Muscle of arm (tissue), 12 donors: ENCODE results near the gene DHRS12. TPM values are rescaled to one million over a fixed set of nuclear protein-coding genes. Genes with fewer than 3 reads are reported as not detected.

Source experiments
- DNase-seq: peaks from one replicate; pipeline ENCODE4 v3.0.0-alpha.2; 2013
- polyA plus RNA-seq, 12 donors: library from polyadenylated mRNA; unstranded; fragments of 120-200 nt; gene quantifications; one replicate each; pipeline ENCODE4 v1.2.1, GENCODE V29; 2013; ENCODE audit not compliant: insufficient read length in 12 of 12

DHRS12 gene
- polyA plus RNA-seq, 12 donors = 9.6 to 18.0 (median 14.5) TPM; not detected in 2

GRCh38 chr13:51783428-51784094 is 20.4 kb downstream of the DHRS12 start:
- DNase-seq = no peak

GRCh38 chr13:51782026-51782710 is 21.8 kb downstream of the DHRS12 start:
- DNase-seq = no peak

- DNase-seq = no peak
Observed at GRCh38 chr13:51781246-51782022, 22.5 kb downstream of the DHRS12 start.

DNA sequence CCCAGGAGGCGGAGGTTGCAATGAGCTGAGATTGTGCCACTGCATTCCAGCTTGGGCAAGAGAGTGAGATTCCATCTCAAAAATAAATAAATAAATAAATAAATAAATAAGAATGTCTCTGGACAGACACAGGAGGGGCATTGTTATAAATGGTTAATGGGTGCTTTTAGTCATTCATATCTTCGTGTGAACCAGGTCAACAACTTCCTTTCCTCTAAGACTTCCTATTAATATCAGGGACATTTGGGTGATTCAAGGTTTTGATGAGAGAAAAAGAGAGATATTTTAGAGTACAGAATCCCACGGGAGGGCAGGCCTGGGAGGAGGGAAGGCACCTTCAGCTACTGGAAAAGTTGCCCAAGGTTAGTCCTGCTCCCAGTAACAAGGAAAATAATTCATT is 23.9 kb downstream of the DHRS12 start:
- no peak for DNase-seq

DNA sequence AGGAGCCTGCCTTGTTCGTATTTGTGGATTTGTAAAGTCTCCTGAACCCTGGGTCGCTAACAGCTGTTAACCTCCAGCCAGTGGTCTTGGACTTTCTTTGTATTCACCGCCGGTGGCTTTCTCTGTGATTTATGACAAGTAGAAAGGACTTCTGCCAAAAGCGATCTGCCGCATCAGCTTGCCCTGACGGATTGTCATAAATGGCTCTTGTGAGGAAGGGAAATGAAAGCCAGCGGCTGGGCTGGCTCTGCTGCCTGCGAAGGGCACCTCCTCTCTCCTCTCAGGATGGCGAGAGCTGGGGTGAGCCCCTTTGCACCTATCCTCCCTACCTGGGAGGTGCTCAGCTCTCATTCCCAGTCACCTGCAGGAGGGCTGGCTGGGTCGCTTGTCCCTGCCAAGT is 25.6 kb downstream of the DHRS12 start:
- no peak for DNase-seq

DNA sequence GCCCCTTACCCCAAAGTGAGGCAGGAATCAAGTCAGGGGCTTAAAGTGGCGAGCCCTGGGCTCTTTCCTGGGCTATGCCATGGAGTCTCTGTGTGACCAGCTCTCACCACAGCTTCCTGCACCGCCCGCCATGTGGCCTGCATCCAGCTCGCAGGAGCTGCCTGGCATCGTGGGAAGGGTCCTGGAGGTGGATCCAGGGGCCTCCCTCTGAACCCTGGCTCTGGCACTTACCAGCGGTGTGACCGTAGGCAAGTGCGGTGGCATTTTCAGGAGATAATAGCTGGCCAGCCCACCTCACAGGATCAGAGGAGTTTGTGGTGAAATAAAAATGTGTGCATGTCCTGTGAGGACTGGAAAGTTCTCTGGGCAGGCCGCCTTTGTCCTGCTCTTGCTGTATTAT is 26.0 kb downstream of the DHRS12 start:
- DNase-seq = no peak

DNA sequence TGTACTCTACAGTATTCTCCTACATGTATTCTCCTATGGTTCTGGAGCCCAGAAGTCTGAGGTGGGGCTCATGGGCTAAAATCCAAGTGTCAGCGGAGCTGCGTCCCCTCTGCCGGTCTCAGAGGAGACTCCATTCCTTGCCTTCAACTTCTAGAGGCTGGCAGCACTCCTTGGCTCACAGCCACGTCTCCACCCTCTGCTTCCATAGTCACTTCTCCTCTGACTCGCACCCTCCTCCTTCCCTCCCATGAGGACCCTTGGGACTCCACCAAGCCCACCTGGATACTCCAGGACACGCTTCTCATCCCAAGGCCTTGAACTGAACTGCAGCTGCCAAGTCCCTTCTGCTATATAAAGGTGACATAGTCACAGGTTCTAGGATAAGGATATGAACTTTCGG is 27.8 kb downstream of the DHRS12 start:
- no peak for DNase-seq

- DNase-seq = no peak
Observed at GRCh38 chr13:51773515-51773914, 30.4 kb downstream of the DHRS12 start.

DNA sequence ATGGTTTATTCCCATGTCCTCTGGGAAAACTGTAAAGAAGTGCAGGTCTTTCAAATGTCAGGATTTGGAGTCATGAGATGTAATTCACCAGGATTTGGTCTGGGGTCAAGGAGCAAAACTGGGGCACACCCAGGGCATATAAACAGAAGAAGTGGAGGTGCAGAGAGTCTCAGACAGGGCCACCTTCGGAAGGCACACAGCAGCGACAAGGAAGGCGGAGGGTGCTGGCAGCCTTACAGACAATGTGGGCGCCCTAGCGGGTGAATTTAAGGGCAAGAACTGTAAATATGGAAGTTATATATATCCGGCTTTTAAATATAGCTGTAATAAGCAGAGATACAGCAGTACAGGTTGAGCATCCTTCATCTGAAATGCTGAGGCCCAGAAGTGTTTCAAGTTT is 31.2 kb downstream of the DHRS12 start:
- DNase-seq = no peak

DNA sequence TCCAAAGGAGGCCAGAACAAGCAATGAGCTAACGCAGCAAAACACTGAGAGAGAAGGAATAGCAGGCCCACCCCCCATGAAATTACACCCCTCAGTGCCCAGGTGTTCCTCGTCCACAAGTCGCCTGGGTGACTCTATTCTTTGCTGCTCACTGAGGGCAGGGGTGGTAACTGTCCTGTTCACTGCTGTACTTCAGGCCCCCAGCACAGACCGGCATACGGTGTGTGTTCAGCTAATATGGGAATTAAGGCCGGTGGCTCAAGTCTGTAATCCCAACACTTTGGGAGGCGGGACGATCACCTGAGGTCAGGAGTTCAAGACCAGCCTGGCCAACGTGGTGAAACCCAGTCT is 31.9 kb downstream of the DHRS12 start:
- no peak for DNase-seq

- DNase-seq = no peak
Observed at GRCh38 chr13:51771418-51772104, 32.4 kb downstream of the DHRS12 start.

- no peak for DNase-seq
Observed at GRCh38 chr13:51770681-51771417, 33.1 kb downstream of the DHRS12 start.

GRCh38 chr13:51770160-51770559 is 33.8 kb downstream of the DHRS12 start:
- no peak for DNase-seq

DNA sequence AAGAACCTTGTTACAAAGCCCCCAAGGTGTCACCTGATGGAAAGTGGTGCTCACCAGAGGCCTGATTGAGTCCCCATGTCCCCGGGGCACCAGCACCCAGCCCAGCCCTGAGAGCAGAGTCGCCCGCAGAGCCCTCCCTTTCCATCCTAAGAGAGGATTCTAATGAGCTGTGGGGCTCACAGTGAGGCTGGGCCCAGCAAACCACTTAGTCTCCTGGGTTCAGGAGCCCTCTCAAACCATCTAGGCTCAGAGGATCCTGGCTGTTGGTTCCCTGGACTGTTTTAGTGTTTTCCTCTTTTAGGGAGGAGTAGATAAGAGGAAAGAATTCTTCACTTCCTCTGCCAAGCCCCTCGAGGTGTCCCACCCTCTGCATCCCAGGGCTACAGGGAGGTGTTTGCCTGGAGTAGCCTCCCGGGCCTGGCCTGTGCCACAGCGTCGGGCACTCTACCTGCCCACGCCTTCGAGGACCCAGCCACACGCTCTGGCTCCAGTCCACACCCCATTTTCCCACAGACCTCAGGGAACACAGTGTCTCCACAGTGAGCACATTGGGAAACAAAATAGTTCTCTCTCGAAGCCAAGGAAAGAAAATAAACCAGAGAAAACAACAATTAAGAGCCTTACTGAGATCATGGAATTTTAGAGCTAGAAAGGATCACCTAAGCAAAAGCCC is 34.4 kb downstream of the DHRS12 start:
- no peak for DNase-seq

- no peak for DNase-seq
Observed at GRCh38 chr13:51768976-51769375, 35.0 kb downstream of the DHRS12 start.

DNA sequence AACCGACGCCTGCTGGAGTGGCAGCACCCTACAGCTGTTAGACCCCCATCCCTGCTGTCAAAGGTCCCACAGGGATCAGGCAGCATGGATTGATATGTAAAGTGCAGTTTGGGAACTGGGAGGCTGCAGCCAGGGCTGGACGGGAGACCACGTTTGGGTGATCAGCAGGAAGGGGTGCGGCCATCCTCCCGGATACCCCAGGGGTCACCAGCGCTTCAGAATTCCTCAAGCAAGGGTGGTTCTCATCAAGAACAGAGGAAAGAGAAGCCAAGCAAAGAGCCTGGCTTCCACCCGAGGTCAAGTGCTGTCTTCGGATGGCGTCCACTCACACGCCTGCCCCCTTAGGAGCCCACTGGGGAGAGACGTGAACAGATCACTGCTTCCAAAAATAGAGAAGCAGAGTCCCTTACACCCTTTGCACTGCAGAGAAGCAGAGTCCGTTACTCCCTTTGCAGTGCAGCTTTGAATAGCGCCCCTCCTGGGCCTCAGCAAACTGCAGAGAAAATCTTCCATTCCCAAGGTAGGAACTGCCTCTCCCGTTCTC is 35.5 kb downstream of the DHRS12 start:
- no peak for DNase-seq

GRCh38 chr13:51767100-51767499 is 36.9 kb downstream of the DHRS12 start:
- DNase-seq = no peak

DNA sequence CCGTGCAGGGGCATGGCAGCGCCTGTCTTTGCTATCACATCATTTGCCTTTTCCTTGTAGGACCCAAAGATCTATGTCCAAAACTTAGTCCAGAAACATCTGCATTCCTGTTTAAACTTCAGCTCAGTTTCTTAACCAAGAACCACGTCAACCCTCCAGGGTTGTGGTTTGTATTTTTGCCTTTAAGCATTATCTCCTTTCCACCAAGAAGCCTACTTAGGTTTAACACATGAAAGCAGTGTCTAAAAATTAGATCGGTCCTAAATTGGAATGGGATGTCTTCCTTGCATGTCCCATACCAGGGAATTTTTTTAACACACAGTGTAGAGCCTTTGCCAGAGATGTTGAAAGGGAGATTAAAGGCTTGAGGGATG is 38.8 kb downstream of the DHRS12 start:
- no peak for DNase-seq

DNA sequence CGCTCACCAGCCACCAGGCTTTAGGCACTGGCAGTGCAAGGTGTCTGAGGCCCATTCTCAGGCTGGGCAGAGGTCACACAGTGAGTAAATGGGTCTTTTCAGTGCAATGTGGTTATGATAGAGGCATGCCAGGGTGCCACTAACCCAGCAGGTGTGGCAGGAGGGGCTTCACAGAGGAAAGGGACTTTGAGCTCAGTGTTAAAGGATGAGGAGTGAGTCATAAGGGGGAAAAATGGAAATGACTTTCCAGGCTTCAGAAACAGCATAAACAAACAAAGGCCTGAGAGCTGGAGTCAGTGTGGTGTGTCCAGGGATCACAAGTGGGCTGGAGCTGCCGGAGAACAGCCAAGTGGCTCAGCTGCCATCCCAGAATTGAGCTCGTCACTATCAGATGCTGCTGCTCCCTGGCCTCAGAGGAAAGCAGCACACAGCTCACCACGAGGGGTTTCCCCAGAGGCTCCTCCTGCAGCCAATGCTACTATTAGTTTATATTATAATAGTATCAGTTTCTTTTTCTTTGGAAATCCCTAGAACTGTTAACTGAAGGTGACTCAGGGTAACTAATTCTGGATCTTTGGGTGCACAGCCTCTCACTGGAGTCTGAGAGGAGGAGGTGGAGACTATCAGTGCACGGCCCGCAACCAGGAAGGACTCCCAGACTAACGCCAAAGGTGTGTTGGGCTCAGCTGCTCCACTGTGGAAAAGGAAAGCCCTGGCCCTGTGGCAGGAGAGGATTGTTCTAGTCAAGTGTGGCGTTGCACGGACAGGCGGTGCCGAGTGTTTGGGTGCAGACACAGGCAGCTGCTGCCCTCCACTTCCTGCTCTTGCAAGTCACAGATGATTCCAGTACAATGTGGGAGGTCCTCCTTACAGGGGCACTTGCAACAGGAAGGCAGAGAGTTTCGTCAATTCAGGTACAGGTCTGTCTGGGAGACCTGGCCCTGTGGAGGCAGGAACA is 39.5 kb downstream of the DHRS12 start:
- peak; percentile 54 for DNase-seq

DNA sequence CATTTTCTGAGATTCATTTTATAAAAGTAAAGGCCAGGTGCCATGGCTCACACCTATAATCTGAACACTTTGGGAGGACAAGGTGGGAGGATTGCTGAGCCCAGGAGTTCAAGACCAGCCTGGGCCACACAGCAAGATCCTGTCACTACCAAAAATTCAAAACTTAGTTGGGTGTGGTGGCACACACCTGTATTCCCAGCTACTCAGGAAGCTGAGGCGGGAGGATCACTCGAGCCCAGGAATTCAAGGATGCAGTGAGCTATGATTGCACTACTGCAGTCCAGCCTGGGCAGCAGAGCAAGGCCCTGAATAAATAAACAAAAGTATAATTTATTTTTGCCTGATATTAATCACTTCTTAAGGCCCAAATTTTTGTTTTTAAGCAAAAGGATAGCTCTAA is 40.5 kb downstream of the DHRS12 start:
- no peak for DNase-seq
